ENCODE data around the gene SP110. TPM values are rescaled to one million over a fixed set of nuclear protein-coding genes. Genes with fewer than 3 reads are reported as not detected.

SP110 gene
- total RNA-seq, 1 donor from 2014 or later: 1.3 TPM

GRCh38 chr2:230246206-230246605, 26.4 kb upstream of the SP110 start:
- Mint-ChIP-seq H3K27me3 (ENCODE audit: unreplicated experiment) (no peaks in the 10 kb centered on the region), H3K4me3 (ENCODE audit: unreplicated experiment) (no peak overlapping the region), H3K27ac (ENCODE audit: unreplicated experiment) (no peak overlapping the region), H3K36me3 (ENCODE audit: unreplicated experiment) (no peaks in the 10 kb centered on the region), H3K4me1 (ENCODE audit: low read depth, unreplicated experiment) (no peaks in the 10 kb centered on the region), H3K9me3 (ENCODE audit: unreplicated experiment) (no peaks in the 10 kb centered on the region)
- DNase-seq: no peak
- TF ChIP-seq, protein P1, sequence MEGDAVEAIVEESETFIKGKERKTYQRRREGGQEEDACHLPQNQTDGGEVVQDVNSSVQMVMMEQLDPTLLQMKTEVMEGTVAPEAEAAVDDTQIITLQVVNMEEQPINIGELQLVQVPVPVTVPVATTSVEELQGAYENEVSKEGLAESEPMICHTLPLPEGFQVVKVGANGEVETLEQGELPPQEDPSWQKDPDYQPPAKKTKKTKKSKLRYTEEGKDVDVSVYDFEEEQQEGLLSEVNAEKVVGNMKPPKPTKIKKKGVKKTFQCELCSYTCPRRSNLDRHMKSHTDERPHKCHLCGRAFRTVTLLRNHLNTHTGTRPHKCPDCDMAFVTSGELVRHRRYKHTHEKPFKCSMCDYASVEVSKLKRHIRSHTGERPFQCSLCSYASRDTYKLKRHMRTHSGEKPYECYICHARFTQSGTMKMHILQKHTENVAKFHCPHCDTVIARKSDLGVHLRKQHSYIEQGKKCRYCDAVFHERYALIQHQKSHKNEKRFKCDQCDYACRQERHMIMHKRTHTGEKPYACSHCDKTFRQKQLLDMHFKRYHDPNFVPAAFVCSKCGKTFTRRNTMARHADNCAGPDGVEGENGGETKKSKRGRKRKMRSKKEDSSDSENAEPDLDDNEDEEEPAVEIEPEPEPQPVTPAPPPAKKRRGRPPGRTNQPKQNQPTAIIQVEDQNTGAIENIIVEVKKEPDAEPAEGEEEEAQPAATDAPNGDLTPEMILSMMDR (IDR thresholded peaks at IDR 0.05; ENCODE audit: partially characterized antibody, unreplicated experiment): no peak

- Mint-ChIP-seq H3K9me3 (ENCODE audit: unreplicated experiment) (no peaks in the 10 kb centered on the region), H3K36me3 (ENCODE audit: unreplicated experiment) (no peaks in the 10 kb centered on the region), H3K4me1 (ENCODE audit: low read depth, unreplicated experiment) (no peaks in the 10 kb centered on the region), H3K4me3 (ENCODE audit: unreplicated experiment) (no peak overlapping the region), H3K27me3 (ENCODE audit: unreplicated experiment) (no peaks in the 10 kb centered on the region), H3K27ac (ENCODE audit: unreplicated experiment) (no peak overlapping the region)
- TF ChIP-seq, protein P1 (IDR thresholded peaks at IDR 0.05; ENCODE audit: partially characterized antibody, unreplicated experiment): no peak
- no peak for DNase-seq
These were observed 24.4 kb upstream of the SP110 start for GRCh38 chr2:230244211-230244610.

DNA sequence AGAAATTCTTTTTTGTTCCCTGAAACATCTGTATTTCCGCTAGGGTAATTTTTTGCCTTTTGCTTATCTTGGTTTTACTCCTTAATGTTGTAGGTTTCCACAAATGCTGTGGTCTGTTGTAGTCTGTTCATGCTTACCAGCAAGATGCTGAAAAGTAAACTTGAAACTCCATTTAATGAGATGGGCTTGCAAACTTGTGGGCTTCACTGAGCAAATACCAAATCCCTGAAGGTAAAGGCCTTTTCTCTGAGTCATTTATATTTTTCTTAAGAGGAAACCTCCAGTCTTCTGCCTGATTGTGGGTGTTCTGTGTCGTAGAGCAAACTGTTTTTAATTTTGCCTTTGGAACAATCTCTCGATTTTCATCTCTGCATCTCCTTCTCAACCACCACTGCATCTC, 15.1 kb upstream of the SP110 start:
- Mint-ChIP-seq H3K4me3 (ENCODE audit: unreplicated experiment) (no peak overlapping the region), H3K9me3 (ENCODE audit: unreplicated experiment) (peaks cover 4% of the 10 kb centered on the region), H3K36me3 (ENCODE audit: unreplicated experiment) (peaks cover 5% of the 10 kb centered on the region), H3K4me1 (ENCODE audit: low read depth, unreplicated experiment) (no peaks in the 10 kb centered on the region), H3K27me3 (ENCODE audit: unreplicated experiment) (no peaks in the 10 kb centered on the region), H3K27ac (ENCODE audit: unreplicated experiment) (no peak overlapping the region)
- TF ChIP-seq, protein P1 (IDR thresholded peaks at IDR 0.05; ENCODE audit: partially characterized antibody, unreplicated experiment): no peak
- no peak for DNase-seq

DNA sequence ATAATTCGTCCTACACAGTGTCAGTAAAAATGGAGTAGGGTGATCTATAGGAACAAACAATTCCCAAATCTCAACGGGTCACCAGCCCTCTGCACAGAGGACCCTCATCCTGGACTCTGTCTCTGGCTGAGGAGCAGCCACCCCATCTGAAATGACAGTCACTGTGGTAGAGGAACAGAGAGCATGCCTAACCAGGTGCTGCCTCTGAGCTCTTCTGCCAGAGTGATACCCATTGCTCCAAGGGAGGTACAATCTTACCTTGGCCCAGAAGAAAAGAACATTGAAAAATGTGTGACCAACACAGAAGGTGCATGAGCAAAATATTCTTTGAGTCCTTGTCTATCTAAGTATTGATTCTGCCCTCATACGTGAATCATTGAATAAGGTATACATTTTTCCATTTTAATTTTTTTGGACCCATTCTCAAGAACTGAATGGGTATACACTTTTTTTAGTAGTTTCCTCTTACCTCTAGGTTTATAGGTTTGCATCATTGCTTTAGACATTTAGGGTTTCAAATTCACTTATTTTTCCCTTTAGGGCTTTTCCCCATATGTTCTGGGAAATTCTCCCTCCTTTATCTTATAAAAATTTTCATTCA, 14.4 kb upstream of the SP110 start:
- no peak overlapping the region for H3K4me3 Mint-ChIP-seq (ENCODE audit: unreplicated experiment)
- TF ChIP-seq, protein P1 (IDR thresholded peaks at IDR 0.05; ENCODE audit: partially characterized antibody, unreplicated experiment): no peak
- no peak for DNase-seq
- peaks cover 4% of the 10 kb centered on the region for H3K9me3 Mint-ChIP-seq (ENCODE audit: unreplicated experiment)
- H3K4me1 Mint-ChIP-seq (ENCODE audit: low read depth, unreplicated experiment): no peaks in the 10 kb centered on the region
- peaks cover 5% of the 10 kb centered on the region for H3K36me3 Mint-ChIP-seq (ENCODE audit: unreplicated experiment)
- no peak overlapping the region for H3K27ac Mint-ChIP-seq (ENCODE audit: unreplicated experiment)
- H3K27me3 Mint-ChIP-seq (ENCODE audit: unreplicated experiment): no peaks in the 10 kb centered on the region

- H3K4me3 Mint-ChIP-seq (ENCODE audit: unreplicated experiment): no peak overlapping the region
- H3K36me3 Mint-ChIP-seq (ENCODE audit: unreplicated experiment): peaks cover 5% of the 10 kb centered on the region
- H3K27ac Mint-ChIP-seq (ENCODE audit: unreplicated experiment): no peak overlapping the region
- TF ChIP-seq, protein P1 (IDR thresholded peaks at IDR 0.05; ENCODE audit: partially characterized antibody, unreplicated experiment): no peak
- peaks cover 4% of the 10 kb centered on the region for H3K9me3 Mint-ChIP-seq (ENCODE audit: unreplicated experiment)
- no peaks in the 10 kb centered on the region for H3K27me3 Mint-ChIP-seq (ENCODE audit: unreplicated experiment)
- H3K4me1 Mint-ChIP-seq (ENCODE audit: low read depth, unreplicated experiment): no peaks in the 10 kb centered on the region
- DNase-seq: no peak
These were observed 11.5 kb upstream of the SP110 start for GRCh38 chr2:230231251-230231650.
